ENCODE measurements around the gene DCXR. TPM values are rescaled to one million over a fixed set of nuclear protein-coding genes. Genes with fewer than 3 reads are reported as not detected.
A peak's percentile ranks its signal among the peaks of the same experiment; 100 is the strongest.

Gene DCXR
- total RNA-seq, 1 donor from 2014 or later, result 36.5 TPM

GRCh38 chr17:82025401-82026107 lies 11.9 kb downstream of the DCXR start:
- DNase-seq (ENCODE audit: low spot score), result no peak
- Histone ChIP-seq H3K27ac (no peak overlapping the region), H3K4me1 (peaks cover 11% of the 10 kb centered on the region), H3F3A (ENCODE audit: low read depth) (peaks cover 18% of the 10 kb centered on the region), H2AFZ (replicated peaks) (no peak overlapping the region), H3K27me3 (no peaks in the 10 kb centered on the region), H3K4me3 (no peak overlapping the region), H3K4me2 (no peak overlapping the region), H3K36me3 (no peaks in the 10 kb centered on the region), H3K79me2 (ENCODE audit: low read depth) (peaks cover 23% of the 10 kb centered on the region), H3K9me3 (ENCODE audit: low read depth) (no peaks in the 10 kb centered on the region), H3K9ac (no peak overlapping the region), H4K20me1 (ENCODE audit: low read depth) (peaks cover 29% of the 10 kb centered on the region)
- Mint-ChIP-seq H3K9me3 (no peaks in the 10 kb centered on the region), H3K27ac (no peak overlapping the region), H3K4me1 (peaks cover 20% of the 10 kb centered on the region), H3K4me3 (peak overlapping the region; percentile 30), H3K36me3 (no peaks in the 10 kb centered on the region), H3K27me3 (ENCODE audit: insufficient read depth, low read depth) (peaks cover 4% of the 10 kb centered on the region)
- no peak for TF ChIP-seq EZH2 (IDR thresholded peaks at IDR 0.05)
- TF ChIP-seq EZH2phosphoT487 (IDR thresholded peaks at IDR 0.05), result no peak
- TF ChIP-seq CTCF (IDR thresholded peaks at IDR 0.05), result no peak

- peaks cover 20% of the 10 kb centered on the region for H3K4me1 Mint-ChIP-seq
- H3K27ac ChIP-seq, result no peak overlapping the region
- no peak for TF ChIP-seq EZH2 (IDR thresholded peaks at IDR 0.05)
- TF ChIP-seq EZH2phosphoT487 (IDR thresholded peaks at IDR 0.05), result no peak
- no peak for TF ChIP-seq CTCF (IDR thresholded peaks at IDR 0.05)
- no peak overlapping the region for H3K27ac Mint-ChIP-seq
- peak overlapping the region; percentile 85 for H3K4me3 Mint-ChIP-seq
- no peak overlapping the region for H3K4me2 ChIP-seq
- no peaks in the 10 kb centered on the region for H3K27me3 ChIP-seq
- H3K27me3 Mint-ChIP-seq (ENCODE audit: insufficient read depth, low read depth), result peaks cover 4% of the 10 kb centered on the region
- peaks cover 11% of the 10 kb centered on the region for H3K4me1 ChIP-seq
- H3F3A ChIP-seq (ENCODE audit: low read depth), result peaks cover 18% of the 10 kb centered on the region
- peaks cover 23% of the 10 kb centered on the region for H3K79me2 ChIP-seq (ENCODE audit: low read depth)
- H3K36me3 Mint-ChIP-seq, result no peaks in the 10 kb centered on the region
- no peak overlapping the region for H3K4me3 ChIP-seq
- H3K9ac ChIP-seq, result no peak overlapping the region
- H3K9me3 ChIP-seq (ENCODE audit: low read depth), result no peaks in the 10 kb centered on the region
- H3K9me3 Mint-ChIP-seq, result no peaks in the 10 kb centered on the region
- no peak for DNase-seq (ENCODE audit: low spot score)
- peaks cover 30% of the 10 kb centered on the region for H4K20me1 ChIP-seq (ENCODE audit: low read depth)
- no peak overlapping the region for H2AFZ ChIP-seq (replicated peaks)
- no peaks in the 10 kb centered on the region for H3K36me3 ChIP-seq
These were observed 12.6 kb downstream of the DCXR start for GRCh38 chr17:82024859-82025258.

GRCh38 chr17:82023447-82024241 lies 13.9 kb downstream of the DCXR start:
- peak overlapping the region; percentile 60 for H2AFZ ChIP-seq (replicated peaks)
- H3K27me3 Mint-ChIP-seq (ENCODE audit: insufficient read depth, low read depth), result peaks cover 4% of the 10 kb centered on the region
- peaks cover 15% of the 10 kb centered on the region for H3F3A ChIP-seq (ENCODE audit: low read depth)
- H3K9me3 ChIP-seq (ENCODE audit: low read depth), result no peaks in the 10 kb centered on the region
- no peaks in the 10 kb centered on the region for H3K36me3 ChIP-seq
- peaks cover 11% of the 10 kb centered on the region for H3K4me1 ChIP-seq
- TF ChIP-seq CTCF (IDR thresholded peaks at IDR 0.05) (no peak), EZH2 (IDR thresholded peaks at IDR 0.05) (peak; percentile 54), EZH2phosphoT487 (IDR thresholded peaks at IDR 0.05) (no peak)
- H3K4me3 Mint-ChIP-seq, result peak overlapping the region; percentile 85
- H3K4me1 Mint-ChIP-seq, result peaks cover 18% of the 10 kb centered on the region
- no peaks in the 10 kb centered on the region for H3K36me3 Mint-ChIP-seq
- H4K20me1 ChIP-seq (ENCODE audit: low read depth), result peaks cover 29% of the 10 kb centered on the region
- no peaks in the 10 kb centered on the region for H3K27me3 ChIP-seq
- no peak overlapping the region for H3K27ac ChIP-seq
- peak overlapping the region; percentile 88 for H3K4me2 ChIP-seq
- peaks cover 23% of the 10 kb centered on the region for H3K79me2 ChIP-seq (ENCODE audit: low read depth)
- no peak overlapping the region for H3K27ac Mint-ChIP-seq
- no peak for DNase-seq (ENCODE audit: low spot score)
- no peaks in the 10 kb centered on the region for H3K9me3 Mint-ChIP-seq
- peak overlapping the region; percentile 45 for H3K9ac ChIP-seq
- H3K4me3 ChIP-seq, result peak overlapping the region; percentile 78

Measured in neural progenitor cell (in vitro differentiated cells).